Gastroesophageal sphincter (tissue), 3 donors: ENCODE results near the gene CACNA1I.

Experiments
- CTCF ChIP-seq, 4 experiments: fragments of 200-600 bp in 2 of 4; fragments of 450-650 bp in 2 of 4; sonication (generic) in 1 of 4; IDR thresholded peaks; one replicate each; pipeline ENCODE4 v1.5.1; 2017 to 2019; ENCODE audit warnings: antibody characterized with exemption in 4 of 4, mild to moderate bottlenecking in 2 of 4, moderate library complexity in 2 of 4
- EP300 ChIP-seq: sonication (generic); formaldehyde crosslinking; IDR thresholded peaks from one replicate; pipeline ENCODE4 v1.6.1; 2017; ENCODE audit warnings: antibody characterized with exemption, mild to moderate bottlenecking

- TF ChIP-seq EP300 (no peak), CTCF (IDR thresholded peaks at IDR 0.05) (no peak)
Observed at GRCh38 chr22:39648630-39648950, 78.0 kb downstream of the CACNA1I start.
